ENCODE data around the gene NKPD1.

Gene NKPD1

GRCh38 chr19:45112111-45112827, 48.5 kb downstream of the NKPD1 start:
- H3K4me3 ChIP-seq (ENCODE audit: severe bottlenecking), result no peak overlapping the region
- DNase-seq (ENCODE audit: low spot score) (no peak), ATAC-seq (ENCODE audit: low read depth) (no peak)
- H3K27ac ChIP-seq (ENCODE audit: poor library complexity, severe bottlenecking), result no peak overlapping the region
- TF ChIP-seq CTCF (IDR thresholded peaks at IDR 0.05; ENCODE audit: poor library complexity, severe bottlenecking), result no peak
- no peaks in the 10 kb centered on the region for H3K9me3 ChIP-seq (ENCODE audit: severe bottlenecking)
- H3K36me3 ChIP-seq (ENCODE audit: low read depth), result no peaks in the 10 kb centered on the region; the same call in 1 of the 2 replicates
- no peaks in the 10 kb centered on the region for H3K27me3 ChIP-seq (ENCODE audit: insufficient read depth, poor library complexity, severe bottlenecking)
- no peaks in the 10 kb centered on the region for H3K4me1 ChIP-seq (ENCODE audit: insufficient read depth, poor library complexity, severe bottlenecking)

Data from RWPE2 (cell line).